Lower lobe of right lung (tissue), 2 donors: ENCODE measurements around the gene PAH. TPM values are rescaled to one million over a fixed set of nuclear protein-coding genes. Genes with fewer than 3 reads are reported as not detected.

Experiments used
- ATAC-seq, 2 donors: fragments of 200-7000 bp; cut with Tn5 transposase; one replicate each; pipeline ENCODE4 v1.9.1; 2020 to 2022; ENCODE audit warnings: mild to moderate bottlenecking in 2 of 2, moderate library complexity in 2 of 2
- DNase-seq: peaks from one replicate; pipeline ENCODE4 v3.0.0-alpha.2; 2020
- H3K27ac ChIP-seq: fragments of 200-600 bp; one replicate; pipeline ENCODE4 v1.8.0; 2022
- H3K27me3 ChIP-seq: fragments of 200-600 bp; one replicate; pipeline ENCODE4 v1.8.0; 2022; ENCODE audit warnings: low read depth
- H3K36me3 ChIP-seq: fragments of 200-600 bp; one replicate; pipeline ENCODE4 v1.8.0; 2022; ENCODE audit warnings: mild to moderate bottlenecking
- H3K4me1 ChIP-seq: fragments of 200-600 bp; one replicate; pipeline ENCODE4 v1.8.0; 2022
- H3K4me3 ChIP-seq: fragments of 200-600 bp; one replicate; pipeline ENCODE4 v1.8.0; 2022; ENCODE audit warnings: mild to moderate bottlenecking
- H3K9me3 ChIP-seq: fragments of 200-600 bp; one replicate; pipeline ENCODE4 v1.8.0; 2022
- CTCF ChIP-seq: fragments of 200-600 bp; IDR thresholded peaks from one replicate; pipeline ENCODE4 v1.8.0; 2022; ENCODE audit warnings: antibody characterized with exemption, mild to moderate bottlenecking
- intact Hi-C: fragments of 100-400 bp; cut with DNase I; formaldehyde crosslinking; loops from one replicate; pipeline ENCODE4 v1.11.0; 2022
- total RNA-seq: library from RNA; stranded (reverse); fragmentation: NEBNext Ultra II Directional; extraction: Animal tissue kit (Norgen Biotek cat#: 25700); gene quantifications from one replicate; pipeline ENCODE4 v1.2.1, GENCODE V29; 2021
- donor health status: DM: no; HTN: yes; CAD: no; lungs with severe emphysema.

PAH gene
- total RNA-seq, 1 donor from 2014 or later, result not detected

DNA sequence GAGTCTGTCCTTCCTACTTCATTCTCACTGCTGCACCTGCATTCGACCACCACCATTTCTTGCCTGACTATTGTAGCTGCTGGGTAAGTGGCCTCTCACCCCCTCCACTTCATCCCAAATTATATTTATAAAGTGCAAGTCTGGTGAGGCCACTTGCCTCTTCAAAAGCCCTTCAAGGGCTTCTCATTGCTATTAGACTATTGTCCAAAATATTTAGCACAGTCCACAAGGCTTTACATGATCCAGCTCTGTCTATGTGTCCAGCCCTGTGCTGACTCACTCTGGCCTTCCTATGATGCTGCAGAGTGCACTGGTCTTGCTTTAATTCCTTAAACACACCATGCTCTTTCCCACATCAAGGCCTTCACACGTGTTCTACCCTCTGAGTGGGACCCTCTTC is 46.0 kb downstream of the PAH start:
- Histone ChIP-seq H3K27ac (no peak overlapping the region), H3K4me3 (no peak overlapping the region), H3K4me1 (no peaks in the 10 kb centered on the region), H3K36me3 (no peaks in the 10 kb centered on the region), H3K27me3 (no peaks in the 10 kb centered on the region), H3K9me3 (no peaks in the 10 kb centered on the region)
- ATAC-seq (peak in 1 of 2 donors; percentile 51), DNase-seq (no peak)
- intact Hi-C loops, result no loop called here
- TF ChIP-seq CTCF, result no peak

DNA sequence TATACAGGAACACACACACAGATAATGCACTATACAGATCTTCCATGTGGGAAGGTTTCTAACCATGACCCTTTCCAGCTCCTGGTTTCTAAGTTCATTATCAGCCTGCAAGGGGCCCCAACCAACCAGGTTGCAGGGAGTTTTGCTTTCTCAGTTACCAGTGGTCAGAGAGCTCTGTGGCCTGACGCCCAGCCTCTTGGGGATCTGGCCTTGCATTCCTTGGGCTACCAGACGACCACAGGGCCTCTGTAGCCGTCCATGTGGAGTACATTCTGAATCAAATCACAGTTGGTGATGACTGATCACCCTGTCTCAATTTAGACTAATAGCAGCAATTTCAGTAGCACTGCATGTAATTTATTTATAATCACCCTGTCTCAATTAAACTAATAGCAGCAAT is 47.5 kb downstream of the PAH start:
- intact Hi-C loops, result no loop called here

GRCh38 chr12:102865821-102866615 is 51.0 kb downstream of the PAH start:
- H3K4me3 ChIP-seq, result no peak overlapping the region
- TF ChIP-seq CTCF, result no peak
- intact Hi-C loops, result no loop called here
- H3K9me3 ChIP-seq, result no peaks in the 10 kb centered on the region
- DNase-seq (no peak), ATAC-seq (no peak)
- H3K4me1 ChIP-seq, result no peaks in the 10 kb centered on the region
- no peaks in the 10 kb centered on the region for H3K36me3 ChIP-seq
- no peak overlapping the region for H3K27ac ChIP-seq
- no peaks in the 10 kb centered on the region for H3K27me3 ChIP-seq

More for the DNA sequence above, 47.5 kb downstream of the PAH start:
- no peak overlapping the region for H3K4me3 ChIP-seq
- no peak overlapping the region for H3K27ac ChIP-seq
- H3K27me3 ChIP-seq, result no peaks in the 10 kb centered on the region
- ATAC-seq (no peak), DNase-seq (no peak)
- no peaks in the 10 kb centered on the region for H3K9me3 ChIP-seq
- TF ChIP-seq CTCF, result no peak
- H3K4me1 ChIP-seq, result no peaks in the 10 kb centered on the region
- no peaks in the 10 kb centered on the region for H3K36me3 ChIP-seq

GRCh38 chr12:102862486-102862885 is 54.6 kb downstream of the PAH start:
- Histone ChIP-seq H3K27ac (no peak overlapping the region), H3K4me1 (no peaks in the 10 kb centered on the region), H3K36me3 (no peaks in the 10 kb centered on the region), H3K27me3 (no peaks in the 10 kb centered on the region), H3K9me3 (no peaks in the 10 kb centered on the region), H3K4me3 (no peak overlapping the region)
- TF ChIP-seq CTCF, result no peak
- ATAC-seq (no peak), DNase-seq (no peak)
- intact Hi-C loops, result no loop called here

DNA sequence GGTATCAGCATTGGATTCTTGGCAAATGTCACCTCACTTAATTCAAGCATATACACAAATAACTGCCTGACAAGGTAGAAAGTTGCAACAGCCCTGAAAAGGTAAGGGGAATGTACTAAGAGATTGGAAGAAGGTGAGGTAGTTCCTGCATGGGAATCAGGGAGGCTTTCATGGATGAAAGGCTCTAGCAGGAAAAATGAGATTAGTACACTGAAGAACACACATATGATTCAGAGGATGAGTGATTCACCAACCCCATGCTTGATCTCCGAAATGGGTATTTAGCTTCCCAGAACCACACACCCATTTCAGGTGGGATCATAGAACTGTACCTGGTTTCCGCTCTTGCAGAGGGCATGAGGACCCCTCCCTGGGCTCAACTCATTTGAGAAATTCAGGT is 65.8 kb downstream of the PAH start:
- no peak overlapping the region for H3K27ac ChIP-seq
- no peaks in the 10 kb centered on the region for H3K9me3 ChIP-seq
- ATAC-seq, result no peak
- no peak overlapping the region for H3K4me3 ChIP-seq
- H3K27me3 ChIP-seq, result no peaks in the 10 kb centered on the region
- DNase-seq, result no peak
- H3K36me3 ChIP-seq, result no peaks in the 10 kb centered on the region
- intact Hi-C loops, result no loop called here
- H3K4me1 ChIP-seq, result no peaks in the 10 kb centered on the region
- TF ChIP-seq CTCF, result no peak
